Urothelium cell line (cell line): Measurements from ENCODE around the gene SGMS2.

Experiments
- DNase-seq: peaks from one replicate; pipeline ENCODE4 v3.0.0; 2011; ENCODE audit warnings: low spot score, mixed read lengths
- FAIRE-seq: peaks from 2 replicates; lab custom pipeline; 2011; peaks lifted over from hg19 to GRCh38; lab: Jason Lieb, UNC

The SGMS2 gene

GRCh38 chr4:107828315-107829090 is 3.8 kb downstream of the SGMS2 start:
- FAIRE-seq (no peak), DNase-seq (no peak)

- no peak for DNase-seq
- no peak for FAIRE-seq
Measured at GRCh38 chr4:107831140-107831539, 6.4 kb downstream of the SGMS2 start.

- FAIRE-seq (no peak), DNase-seq (no peak)
Measured at GRCh38 chr4:107832275-107832807, 7.6 kb downstream of the SGMS2 start.

GRCh38 chr4:107834241-107834794 is 9.6 kb downstream of the SGMS2 start:
- DNase-seq (no peak), FAIRE-seq (no peak)

- no peak for DNase-seq
- FAIRE-seq: no peak
Measured at GRCh38 chr4:107835406-107835805, 10.7 kb downstream of the SGMS2 start.

- FAIRE-seq: no peak
- no peak for DNase-seq
Measured at GRCh38 chr4:107837317-107837716, 12.6 kb downstream of the SGMS2 start.

GRCh38 chr4:107837776-107838618 is 13.3 kb downstream of the SGMS2 start:
- DNase-seq: no peak

GRCh38 chr4:107838861-107839565 is 14.3 kb downstream of the SGMS2 start:
- FAIRE-seq: no peak

More at GRCh38 chr4:107837776-107838618, 13.3 kb downstream of the SGMS2 start:
- no peak for FAIRE-seq

GRCh38 chr4:107843391-107843790 is 18.7 kb downstream of the SGMS2 start:
- DNase-seq: no peak

More at GRCh38 chr4:107838861-107839565, 14.3 kb downstream of the SGMS2 start:
- DNase-seq: no peak

GRCh38 chr4:107845681-107846080 is 20.9 kb downstream of the SGMS2 start:
- no peak for DNase-seq
- FAIRE-seq: no peak

More at GRCh38 chr4:107843391-107843790, 18.7 kb downstream of the SGMS2 start:
- FAIRE-seq: no peak

- FAIRE-seq (no peak), DNase-seq (no peak)
Measured at GRCh38 chr4:107850438-107850837, 25.7 kb downstream of the SGMS2 start.

- no peak for FAIRE-seq
- DNase-seq: no peak
Measured at GRCh38 chr4:107853444-107854355, 29.0 kb downstream of the SGMS2 start.

GRCh38 chr4:107854356-107855022 is 29.8 kb downstream of the SGMS2 start:
- DNase-seq (no peak), FAIRE-seq (no peak)

GRCh38 chr4:107855723-107856122 is 31.0 kb downstream of the SGMS2 start:
- DNase-seq (no peak), FAIRE-seq (no peak)

- DNase-seq: no peak
- no peak for FAIRE-seq
Measured at GRCh38 chr4:107856901-107857300, 32.2 kb downstream of the SGMS2 start.

- DNase-seq (no peak), FAIRE-seq (no peak)
Measured at GRCh38 chr4:107857741-107858140, 33.0 kb downstream of the SGMS2 start.

- DNase-seq (no peak), FAIRE-seq (no peak)
Measured at GRCh38 chr4:107858158-107858742, 33.5 kb downstream of the SGMS2 start.

GRCh38 chr4:107862658-107863057 is 37.9 kb downstream of the SGMS2 start:
- FAIRE-seq: peak; percentile 67
- peak; percentile 58 for DNase-seq

- DNase-seq (no peak), FAIRE-seq (no peak)
Measured at GRCh38 chr4:107863416-107863815, 38.7 kb downstream of the SGMS2 start.
